Measurements from ENCODE around the gene EXOC3L4.

DNA sequence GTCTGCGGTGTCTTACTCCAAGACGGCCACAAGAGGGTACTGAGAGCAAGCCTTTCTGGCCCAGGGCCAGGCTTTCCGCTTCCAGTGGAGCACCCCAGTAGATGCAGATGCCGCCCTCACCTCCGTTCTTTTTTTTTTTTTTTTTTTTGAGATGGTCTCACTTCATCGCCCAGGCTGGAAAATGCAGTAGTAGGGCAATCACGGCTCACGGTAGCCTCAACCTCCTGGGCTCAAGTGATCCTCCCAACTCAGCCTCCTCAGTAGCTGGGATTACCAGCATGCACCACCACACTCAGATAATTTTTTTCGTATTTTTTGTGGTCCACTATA lies 16.1 kb upstream of the EXOC3L4 start:
- no peak for TF ChIP-seq GATA2 (IDR thresholded peaks at IDR 0.05; ENCODE audit: low read depth, low read length)
- no peak for TF ChIP-seq GATA3 (IDR thresholded peaks at IDR 0.05; ENCODE audit: low read depth, low read length)

Measured in SH-SY5Y (cell line).